Measurements from ENCODE around the gene SLC27A2. TPM values are rescaled to one million over a fixed set of nuclear protein-coding genes. Genes with fewer than 3 reads are reported as not detected.

The SLC27A2 gene
- total and polyA plus RNA-seq, 10 of the 15 experiments (the other 5 are each of a cell fraction or from before 2014, with no cell fraction given) = 0.22 to 1.2 (median 0.69) TPM; not detected in 1

GRCh38 chr15:50168783-50169411, 13.1 kb upstream of the SLC27A2 start:
- RAD21 ChIA-PET (ENCODE audit: unreplicated experiment) = no interaction called here
- intact Hi-C loops (cut with micrococcal nuclease; ENCODE audit: unreplicated experiment) = no loop called here
- ATAC-seq = no peak
- no peak for FAIRE-seq
- DNase-seq (ENCODE audit: low read depth, low spot score) = no peak
- BruUV-seq (replicated peaks) = no TSS peak
- no peaks in the 10 kb centered on the region for H3K79me2 ChIP-seq (ENCODE audit: control insufficient read depth, insufficient read depth, low read length)
- H3K9ac ChIP-seq (ENCODE audit: control insufficient read depth, insufficient read depth, low read length) = no peak overlapping the region
- in situ Hi-C loops (cut with MboI) = no loop called here
- no peak overlapping the region for H3K4me2 ChIP-seq (ENCODE audit: control insufficient read depth, insufficient read depth)
- H3K36me3 ChIP-seq (ENCODE audit: control insufficient read depth in 2 of 2, insufficient read depth in 2 of 2, low read length in 1 of 2) = no peaks in the 10 kb centered on the region
- SMC1A ChIA-PET (ENCODE audit: uncharacterized antibody, unreplicated experiment) = interaction anchor here (0.8 kb wide), 1 partner anchor 428 kb away, joined by 3 read pairs; no protein-coding TSS in a partner anchor
- CTCF ChIA-PET = no interaction called here
- 48% methylated on average over 10 of the region's 10 CpGs for WGBS (ENCODE audit: insufficient coverage, insufficient replicate concordance, low lambda C conversion rate, missing lambda C conversion rate)
- no peaks in the 10 kb centered on the region for H4K20me1 ChIP-seq (ENCODE audit: control insufficient read depth, insufficient read depth)
- no peak overlapping the region for H3K4me3 ChIP-seq
- no peak overlapping the region for H3K27ac ChIP-seq (ENCODE audit: control insufficient read depth, insufficient read depth)
- H3K27me3 ChIP-seq (replicated peaks in 1 of 2; ENCODE audit: control insufficient read depth in 2 of 2, insufficient read depth in 2 of 2, low read length in 1 of 2) = no peaks in the 10 kb centered on the region; a peak in 1 of 4 replicates
- POLR2A ChIA-PET = no interaction called here
- no peaks in the 10 kb centered on the region; the same call in 2 of the 3 replicates for H3K9me3 ChIP-seq (replicated peaks; ENCODE audit: control insufficient read depth, insufficient read depth, low read length)
- no peak overlapping the region for H2AFZ ChIP-seq (ENCODE audit: control insufficient read depth, low read depth, low read length)
- H3K4me1 ChIP-seq (ENCODE audit: control insufficient read depth, insufficient read depth, low read length) = no peaks in the 10 kb centered on the region
- TF ChIP-seq HSF1 (IDR thresholded peaks at IDR 0.05; ENCODE audit: low read depth, low read length) (no peak), HDAC6 (IDR thresholded peaks at IDR 0.05; ENCODE audit: unreplicated experiment) (no peak), KAT2A (conservative IDR thresholded peaks at IDR 0.05; ENCODE audit: control insufficient read depth, low read depth, low read length) (no peak), ZNF24 (IDR thresholded peaks at IDR 0.05) (no peak), ZBTB33 (IDR thresholded peaks at IDR 0.05) (no peak), CEBPZ (IDR thresholded peaks at IDR 0.05; ENCODE audit: low read depth, low read length) (no peak), HDAC2 (IDR thresholded peaks at IDR 0.05) (no peak), SUZ12 (IDR thresholded peaks at IDR 0.05; ENCODE audit: unreplicated experiment) (no peak), EGR1 (IDR thresholded peaks at IDR 0.05; ENCODE audit: borderline replicate concordance in 1 of 2, low read depth in 2 of 2, low read length in 2 of 2) (no peak), BRCA1 (IDR thresholded peaks at IDR 0.05; ENCODE audit: low read depth, low read length) (no peak), EZH2 (IDR thresholded peaks at IDR 0.05; ENCODE audit: borderline replicate concordance, control insufficient read depth, low read depth, low read length) (no peak), PRDM15 (CRISPR knock-in tag; IDR thresholded peaks at IDR 0.05) (no peak)

Data from GM12878 (cell line).